Ishikawa (cell line): ENCODE data around the gene AAGAB.

Source experiments
- CEBPB ChIP-seq: IDR thresholded peaks from 2 replicates; pipeline ENCODE4 v1.6.1; 2012
- CREB1 ChIP-seq: IDR thresholded peaks from 2 replicates; pipeline ENCODE4 v1.6.1; 2012; ENCODE audit warnings: low read depth
- EGR1 ChIP-seq: IDR thresholded peaks from 2 replicates; pipeline ENCODE4 v1.6.1; 2012
- EP300 ChIP-seq: IDR thresholded peaks from 2 replicates; pipeline ENCODE4 v1.6.1; 2012; ENCODE audit warnings: borderline replicate concordance
- FOXM1 ChIP-seq: IDR thresholded peaks from 2 replicates; pipeline ENCODE4 v1.6.1; 2012; ENCODE audit warnings: low read depth, borderline replicate concordance
- MAX ChIP-seq: IDR thresholded peaks from 2 replicates; pipeline ENCODE4 v1.6.1; 2012
- NFIC ChIP-seq: IDR thresholded peaks from 2 replicates; pipeline ENCODE4 v1.6.1; 2012
- RAD21 ChIP-seq: IDR thresholded peaks from 2 replicates; pipeline ENCODE4 v1.6.1; 2012; ENCODE audit warnings: low read depth
- REST ChIP-seq: IDR thresholded peaks from 2 replicates; pipeline ENCODE4 v1.6.1; 2012; ENCODE audit warnings: low read depth, mild to moderate bottlenecking
- TAF1 ChIP-seq: IDR thresholded peaks from 2 replicates; pipeline ENCODE4 v1.6.1; 2012; ENCODE audit warnings: low read depth, mild to moderate bottlenecking
- TCF12 ChIP-seq: IDR thresholded peaks from 2 replicates; pipeline ENCODE4 v1.6.1; 2012; ENCODE audit warnings: low read depth
- TEAD4 ChIP-seq: IDR thresholded peaks from 2 replicates; pipeline ENCODE4 v1.6.1; 2012
- USF1 ChIP-seq: IDR thresholded peaks from 2 replicates; pipeline ENCODE4 v1.6.1; 2012
- YY1 ChIP-seq: IDR thresholded peaks from 2 replicates; pipeline ENCODE4 v1.6.1; 2012; ENCODE audit warnings: low read depth
- ZBTB7A ChIP-seq: IDR thresholded peaks from 2 replicates; pipeline ENCODE4 v1.6.1; 2012; ENCODE audit warnings: low read depth

AAGAB gene

DNA sequence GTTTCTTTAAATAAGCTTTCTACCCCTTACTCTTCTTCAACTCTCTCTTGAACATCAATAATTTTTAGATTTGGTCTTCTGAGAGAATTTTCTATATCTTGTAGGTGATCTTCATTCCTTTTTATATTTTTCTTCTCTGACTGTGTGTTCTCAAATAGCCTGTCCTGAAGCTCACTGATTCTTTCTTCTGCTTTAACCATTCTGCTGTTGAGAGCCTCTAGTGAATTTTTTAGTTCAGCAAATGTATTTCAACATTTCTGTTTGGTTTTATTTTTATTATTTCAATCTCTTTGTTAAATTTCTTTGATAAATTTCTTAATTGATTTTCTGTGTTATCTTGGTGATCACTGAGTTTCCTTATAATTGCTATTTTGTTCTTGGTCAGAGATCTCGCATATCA is 19.8 kb upstream of the AAGAB start:
- TF ChIP-seq ZBTB7A (no peak), EP300 (no peak), NFIC (no peak), CREB1 (no peak), FOXM1 (no peak), YY1 (no peak), TCF12 (no peak), TAF1 (no peak), RAD21 (no peak), REST (no peak), USF1 (no peak), EGR1 (no peak), CEBPB (no peak), TEAD4 (no peak), MAX (no peak)

- TF ChIP-seq CREB1, result no peak
- no peak for TF ChIP-seq FOXM1
- TF ChIP-seq TCF12, result no peak
Observed at GRCh38 chr15:67267951-67268941, 13.8 kb upstream of the AAGAB start.

GRCh38 chr15:67267440-67267839 is 13.0 kb upstream of the AAGAB start:
- TF ChIP-seq EP300 (no peak), ZBTB7A (no peak), RAD21 (no peak), NFIC (no peak)

DNA sequence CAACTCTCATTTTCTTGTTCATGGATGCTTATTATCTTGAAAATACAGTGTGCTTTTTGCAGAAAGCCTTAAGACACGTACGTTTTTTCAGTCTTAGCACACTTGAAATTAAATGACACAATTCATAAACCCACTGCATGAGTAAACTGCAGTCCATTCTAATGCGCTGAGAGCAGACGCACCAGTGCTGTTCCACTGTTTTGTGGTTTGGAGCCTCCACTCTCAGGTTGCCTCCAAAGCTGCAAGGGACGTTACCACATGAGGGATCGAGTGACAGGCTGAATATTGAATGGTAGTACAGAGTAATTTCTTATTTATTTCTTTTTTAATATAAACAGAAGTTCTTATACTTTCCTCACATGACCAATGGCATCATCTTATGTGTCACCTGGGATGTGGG is 12.4 kb upstream of the AAGAB start:
- no peak for TF ChIP-seq RAD21
- no peak for TF ChIP-seq EGR1
- no peak for TF ChIP-seq USF1
- TF ChIP-seq CREB1, result no peak
- TF ChIP-seq FOXM1, result no peak
- TF ChIP-seq REST, result no peak
- TF ChIP-seq EP300, result no peak

DNA sequence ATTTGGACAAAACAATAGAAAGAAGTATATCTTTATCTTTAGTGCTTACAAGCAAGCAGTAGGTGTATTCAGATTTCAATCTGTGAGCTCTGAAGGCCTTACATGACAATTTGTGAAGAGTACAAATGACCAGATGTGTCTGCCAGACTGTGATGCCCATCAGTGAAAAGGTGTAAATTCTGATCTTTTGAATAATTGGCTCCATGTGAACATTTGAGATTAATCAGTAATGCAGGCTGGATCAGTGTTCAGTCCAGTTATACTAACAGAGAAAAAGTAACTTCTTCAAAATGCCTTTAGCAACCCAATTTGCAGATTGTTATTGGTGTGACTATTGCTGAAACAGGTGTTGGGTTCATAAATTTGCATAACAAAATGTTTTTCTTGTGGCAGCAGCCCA is 5.3 kb upstream of the AAGAB start:
- no peak for TF ChIP-seq TEAD4
- no peak for TF ChIP-seq MAX
- TF ChIP-seq USF1, result no peak
- no peak for TF ChIP-seq YY1
- TF ChIP-seq FOXM1, result no peak
- TF ChIP-seq CREB1, result no peak
- no peak for TF ChIP-seq ZBTB7A
- TF ChIP-seq CEBPB, result no peak
- no peak for TF ChIP-seq EP300
- no peak for TF ChIP-seq TCF12
- no peak for TF ChIP-seq TAF1
- no peak for TF ChIP-seq EGR1
- TF ChIP-seq RAD21, result no peak
- no peak for TF ChIP-seq REST
- TF ChIP-seq NFIC, result no peak
